Endothelial cell of hepatic sinusoid (primary cell): Measurements from ENCODE around the gene PRSS38.

Source experiments
- in situ Hi-C: cut with HindIII; loops from 2 replicates; pipeline ENCODE4 v1.10.0; 2017; ENCODE audit warnings: low sequenced_read_pairs

PRSS38 gene

GRCh38 chr1:227893949-227894721 is 78.7 kb downstream of the PRSS38 start:
- in situ Hi-C loops: no loop called here

GRCh38 chr1:227894831-227895451 is 79.5 kb downstream of the PRSS38 start:
- in situ Hi-C loops: no loop called here
